IMR-90 (cell line): ENCODE measurements around the gene TMEM140.
A peak's percentile ranks its signal among the peaks of the same experiment; 100 is the strongest.

ENCODE experiments used
- BHLHE40 ChIP-seq: fragments of 150-350 bp; IDR thresholded peaks from 2 replicates; pipeline ENCODE4 v1.6.1; 2016; ENCODE audit warnings: mild to moderate bottlenecking, low read depth, low read length
- CEBPB ChIP-seq: IDR thresholded peaks from 2 replicates; pipeline ENCODE4 v1.6.1; 2012; ENCODE audit warnings: low read depth, low read length, improper control_type of control experiment
- CTCF ChIP-seq: conservative IDR thresholded peaks from 2 replicates; pipeline ENCODE4 v1.5.1; 2012; ENCODE audit warnings: mild to moderate bottlenecking, low read depth, low read length, improper control_type of control experiment
- FOS ChIP-seq: fragments of 150-350 bp; IDR thresholded peaks from 2 replicates; pipeline ENCODE4 v1.6.1; 2016; ENCODE audit warnings: low read depth, low read length
- MAFK ChIP-seq: IDR thresholded peaks from 2 replicates; pipeline ENCODE4 v1.6.1; 2012; ENCODE audit warnings: low read depth, low read length, improper control_type of control experiment
- POLR2A ChIP-seq: IDR thresholded peaks from 2 replicates; pipeline ENCODE4 v1.6.1; 2012; ENCODE audit warnings: mild to moderate bottlenecking, low read depth, low read length
- RAD21 ChIP-seq: IDR thresholded peaks from 2 replicates; pipeline ENCODE4 v1.6.1; 2012; ENCODE audit warnings: low read length, improper control_type of control experiment
- RFX5 ChIP-seq: IDR thresholded peaks from 2 replicates; pipeline ENCODE4 v1.8.0; 2012; ENCODE audit warnings: low read depth, mild to moderate bottlenecking, low read length, moderate library complexity
- USF2 ChIP-seq: fragments of 150-350 bp; IDR thresholded peaks from 2 replicates; pipeline ENCODE4 v1.6.1; 2017; ENCODE audit warnings: mild to moderate bottlenecking, antibody characterized with exemption, low read length, low read depth

GRCh38 chr7:135159359-135160085 lies 11.7 kb downstream of the TMEM140 start:
- TF ChIP-seq CTCF (no peak), RFX5 (no peak), MAFK (no peak), CEBPB (0 out of 2 replicates have a peak, but pooled peaks have one; percentile 2), POLR2A (no peak), FOS (no peak), USF2 (no peak), BHLHE40 (no peak), RAD21 (no peak)
